ENCODE data around the gene HSPB9.

The HSPB9 gene

DNA sequence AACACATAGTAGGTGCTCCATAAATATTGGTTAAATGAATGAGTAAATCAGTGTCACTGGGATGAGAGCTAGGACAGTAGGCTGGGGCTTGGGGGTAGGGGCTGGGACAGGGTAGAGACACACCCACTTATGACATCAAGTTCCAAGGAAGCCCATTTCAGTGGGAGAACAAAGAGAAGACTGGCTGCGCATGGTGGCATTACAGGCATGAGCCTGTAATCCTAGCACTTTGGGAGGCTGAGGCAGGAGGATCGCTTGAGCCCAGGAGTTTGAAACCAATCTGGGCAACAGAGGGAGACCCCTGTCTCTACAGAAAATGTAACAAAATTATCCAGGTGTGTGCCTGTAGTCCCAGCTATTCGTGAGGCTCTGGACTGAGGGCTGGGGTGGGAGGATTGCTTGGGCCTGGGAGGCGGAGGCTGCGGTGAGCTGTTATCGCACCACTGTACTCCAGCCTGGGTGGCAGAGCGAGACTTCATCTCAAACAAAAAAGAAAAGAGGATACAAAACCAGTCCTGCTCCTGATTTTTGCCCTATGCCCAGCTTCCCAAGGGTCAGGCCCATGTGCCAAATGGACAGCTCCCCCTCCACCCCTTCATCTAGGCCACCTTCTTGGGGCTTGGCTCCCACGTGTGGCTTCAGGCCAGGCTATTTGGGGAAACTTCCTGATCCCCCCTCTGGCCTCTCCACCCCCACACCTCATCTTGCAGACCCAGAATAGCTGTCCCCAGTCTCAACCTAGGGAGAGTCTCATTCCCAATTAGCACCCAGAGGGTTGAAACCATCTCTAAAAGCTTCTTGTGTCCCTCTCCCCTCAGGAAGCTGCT lies 31.4 kb upstream of the HSPB9 start:
- TF ChIP-seq, protein P1, sequence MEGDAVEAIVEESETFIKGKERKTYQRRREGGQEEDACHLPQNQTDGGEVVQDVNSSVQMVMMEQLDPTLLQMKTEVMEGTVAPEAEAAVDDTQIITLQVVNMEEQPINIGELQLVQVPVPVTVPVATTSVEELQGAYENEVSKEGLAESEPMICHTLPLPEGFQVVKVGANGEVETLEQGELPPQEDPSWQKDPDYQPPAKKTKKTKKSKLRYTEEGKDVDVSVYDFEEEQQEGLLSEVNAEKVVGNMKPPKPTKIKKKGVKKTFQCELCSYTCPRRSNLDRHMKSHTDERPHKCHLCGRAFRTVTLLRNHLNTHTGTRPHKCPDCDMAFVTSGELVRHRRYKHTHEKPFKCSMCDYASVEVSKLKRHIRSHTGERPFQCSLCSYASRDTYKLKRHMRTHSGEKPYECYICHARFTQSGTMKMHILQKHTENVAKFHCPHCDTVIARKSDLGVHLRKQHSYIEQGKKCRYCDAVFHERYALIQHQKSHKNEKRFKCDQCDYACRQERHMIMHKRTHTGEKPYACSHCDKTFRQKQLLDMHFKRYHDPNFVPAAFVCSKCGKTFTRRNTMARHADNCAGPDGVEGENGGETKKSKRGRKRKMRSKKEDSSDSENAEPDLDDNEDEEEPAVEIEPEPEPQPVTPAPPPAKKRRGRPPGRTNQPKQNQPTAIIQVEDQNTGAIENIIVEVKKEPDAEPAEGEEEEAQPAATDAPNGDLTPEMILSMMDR (IDR thresholded peaks at IDR 0.05; ENCODE audit: low read depth, low read length): no peak
- H3K9me3 ChIP-seq: no peaks in the 10 kb centered on the region

DNA sequence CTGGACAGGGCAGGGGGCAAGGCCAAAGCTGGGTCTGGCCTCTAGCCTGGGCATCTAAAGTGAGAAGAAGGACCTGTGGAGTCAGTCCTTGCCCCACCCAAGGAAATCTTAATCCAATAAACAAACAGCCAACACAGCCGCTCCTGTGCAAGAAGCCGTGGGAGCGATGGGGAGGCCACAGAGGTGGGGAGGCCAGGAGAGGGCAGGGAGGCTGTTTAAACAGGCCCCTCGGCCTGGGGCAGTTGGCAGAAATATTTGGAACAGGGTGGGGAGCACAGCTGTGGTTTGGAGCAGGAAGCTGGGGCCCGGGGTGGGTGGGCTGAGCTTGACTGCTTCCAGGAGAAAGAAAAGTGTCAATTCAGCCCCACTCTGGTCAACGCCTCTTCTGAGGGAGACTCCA lies 29.7 kb upstream of the HSPB9 start:
- Histone ChIP-seq H3K9me3 (no peaks in the 10 kb centered on the region), H3K4me3 (ENCODE audit: low read depth, low read length) (no peak overlapping the region), H3K4me1 (no peaks in the 10 kb centered on the region; the same call in 1 of the 2 replicates), H3K27me3 (no peaks in the 10 kb centered on the region), H3K36me3 (no peaks in the 10 kb centered on the region)
- TF ChIP-seq, protein P1 (IDR thresholded peaks at IDR 0.05; ENCODE audit: low read depth, low read length): no peak
- no peak for DNase-seq

More for the DNA sequence above, 31.4 kb upstream of the HSPB9 start:
- no peak for DNase-seq
- no peaks in the 10 kb centered on the region for H3K36me3 ChIP-seq
- peaks cover 3% of the 10 kb centered on the region; the same call in 1 of the 2 replicates for H3K4me1 ChIP-seq
- no peak overlapping the region for H3K4me3 ChIP-seq (ENCODE audit: low read depth, low read length)
- H3K27me3 ChIP-seq: no peaks in the 10 kb centered on the region

DNA sequence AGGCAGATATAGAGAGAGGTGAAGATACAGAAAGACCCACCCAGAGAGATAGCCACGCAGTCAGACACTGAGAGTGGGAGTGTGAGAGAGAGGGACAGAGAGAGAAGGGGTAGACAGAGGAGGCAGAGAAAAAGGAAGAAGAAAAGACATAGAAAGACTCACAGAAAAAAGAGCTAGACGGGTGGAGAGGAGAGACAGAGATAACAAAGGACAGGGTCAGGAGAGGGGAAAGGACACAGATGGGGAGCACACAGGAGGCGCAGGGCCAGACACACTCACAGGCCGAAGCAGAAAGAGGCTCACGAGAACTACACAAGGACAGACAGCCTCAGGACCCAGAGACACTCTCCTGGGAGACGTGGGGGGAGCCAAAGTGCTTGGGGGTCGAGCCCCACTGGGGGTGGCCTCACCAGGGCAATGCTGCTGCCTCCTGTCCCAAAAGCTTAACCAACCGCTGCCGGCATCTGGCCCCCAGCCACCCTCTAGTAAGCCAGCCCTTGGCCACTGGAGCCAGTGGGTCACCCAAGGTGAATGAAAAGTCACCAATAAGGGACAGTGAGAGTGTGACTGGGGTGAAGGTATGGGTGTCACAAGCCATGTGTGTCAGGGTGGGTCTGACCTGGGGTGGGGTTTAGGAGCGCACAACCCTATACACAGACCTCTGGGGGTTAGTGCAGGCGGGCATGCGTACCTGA lies 28.1 kb upstream of the HSPB9 start:
- DNase-seq: no peak

DNA sequence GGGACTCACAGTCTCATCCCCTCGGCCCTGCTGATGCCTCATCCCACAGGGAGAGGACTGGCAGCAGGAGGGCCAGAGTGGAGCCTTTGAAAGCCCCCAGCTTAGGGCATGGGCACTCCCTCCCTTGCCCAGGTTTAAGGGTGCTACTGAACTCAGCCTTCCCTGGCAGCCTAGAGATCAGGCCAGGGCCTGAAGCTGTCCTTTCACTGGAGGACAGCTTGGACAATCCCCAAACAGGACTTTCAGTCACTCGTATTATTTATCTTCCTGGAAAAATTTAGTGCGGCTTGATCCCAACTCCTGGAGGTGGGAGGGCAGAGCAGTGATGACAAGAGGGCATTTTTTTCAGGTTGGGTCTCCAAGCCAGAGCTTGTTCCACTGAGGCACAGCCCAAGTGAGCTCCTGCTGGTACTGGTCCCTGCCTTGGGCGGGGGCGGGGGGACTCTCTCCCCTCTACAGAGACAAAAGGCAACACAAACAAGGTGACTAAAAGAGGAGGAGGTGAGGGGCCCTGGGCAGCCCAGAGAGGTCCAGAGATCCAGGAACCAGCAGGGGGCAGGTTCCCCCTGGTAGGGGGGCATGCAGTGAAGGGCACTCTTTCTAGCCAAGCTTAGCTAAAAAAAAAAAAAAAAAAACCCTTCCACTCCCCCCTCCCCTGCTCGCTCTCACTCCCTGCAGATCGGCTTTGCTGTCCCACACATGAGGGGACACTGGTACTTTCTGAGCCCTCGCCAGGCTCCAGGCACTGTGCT lies 26.1 kb upstream of the HSPB9 start:
- DNase-seq: no peak
- Histone ChIP-seq H3K9me3 (no peaks in the 10 kb centered on the region), H3K4me3 (ENCODE audit: low read depth, low read length) (no peak overlapping the region), H3K4me1 (no peaks in the 10 kb centered on the region; the same call in 1 of the 2 replicates), H3K36me3 (no peaks in the 10 kb centered on the region), H3K27me3 (no peaks in the 10 kb centered on the region)
- TF ChIP-seq, protein P1 (IDR thresholded peaks at IDR 0.05; ENCODE audit: low read depth, low read length): peak; percentile 17; the same call in 1 of the 2 replicates

More for the DNA sequence above, 28.1 kb upstream of the HSPB9 start:
- Histone ChIP-seq H3K9me3 (no peaks in the 10 kb centered on the region), H3K4me1 (no peaks in the 10 kb centered on the region; the same call in 1 of the 2 replicates), H3K36me3 (no peaks in the 10 kb centered on the region), H3K27me3 (no peaks in the 10 kb centered on the region), H3K4me3 (ENCODE audit: low read depth, low read length) (no peak overlapping the region)
- TF ChIP-seq, protein P1 (IDR thresholded peaks at IDR 0.05; ENCODE audit: low read depth, low read length): no peak

DNA sequence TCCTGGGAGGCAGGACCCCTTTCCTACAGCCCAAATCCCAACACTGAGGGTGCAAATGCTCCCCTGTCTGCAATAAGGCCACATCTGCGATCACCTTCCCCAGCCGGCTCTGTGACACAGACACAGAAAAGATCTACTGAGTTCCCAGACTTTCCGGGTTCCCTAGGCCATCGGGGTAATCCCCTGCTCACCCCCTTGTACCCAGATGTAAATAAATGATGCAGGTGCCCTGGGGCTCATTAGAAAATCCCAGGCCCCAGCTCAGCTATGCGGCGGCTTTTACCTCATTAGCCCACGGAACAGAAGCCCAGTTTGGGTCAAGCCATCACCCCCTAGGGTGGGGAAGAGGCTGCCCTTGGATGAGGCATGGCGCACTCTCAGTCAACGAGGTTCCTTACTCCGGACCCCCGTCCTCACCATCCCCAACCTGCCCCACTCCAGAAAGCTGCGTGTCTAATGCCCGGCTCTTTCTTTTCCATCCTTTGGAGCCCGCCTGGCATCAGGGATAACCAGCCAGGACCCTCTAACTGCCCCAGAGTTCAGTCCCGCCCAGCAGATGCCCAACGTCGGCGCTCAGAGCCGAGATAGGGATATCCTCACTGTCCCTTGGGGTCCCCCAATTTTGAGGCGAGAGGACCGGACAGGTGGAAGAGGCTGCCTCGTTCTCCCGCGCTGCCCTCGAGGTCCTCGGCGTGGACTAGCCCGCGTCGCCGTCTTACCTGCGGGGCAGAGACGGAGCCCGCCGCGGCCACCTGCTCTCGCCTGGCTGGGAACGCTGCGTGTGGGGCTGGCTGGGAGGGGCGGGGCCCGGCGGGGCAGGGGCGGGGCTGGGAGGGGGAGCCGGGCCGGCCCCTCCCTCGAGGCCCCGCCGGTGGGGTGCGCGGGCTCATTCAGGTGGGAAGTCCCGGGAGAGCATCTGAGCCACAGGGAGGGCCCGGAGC lies 24.6 kb upstream of the HSPB9 start, which contains the start of gene ZNF385C:
ZNF385C (minus strand) TSS at position 783 of the 941 bp plus-strand sequence. CDS start 35,417 bp downstream, outside the sequence.
- H3K27me3 ChIP-seq: no peaks in the 10 kb centered on the region
- H3K9me3 ChIP-seq: no peaks in the 10 kb centered on the region
- peak; percentile 47 for DNase-seq
- no peak within 1 kb of the TSS for H3K4me3 ChIP-seq (ENCODE audit: low read depth, low read length)
- no peaks in the 10 kb centered on the region for H3K36me3 ChIP-seq
- H3K4me1 ChIP-seq: no peaks in the 10 kb centered on the region; the same call in 1 of the 2 replicates
- TF ChIP-seq, protein P1 (IDR thresholded peaks at IDR 0.05; ENCODE audit: low read depth, low read length): no peak

Data from BE2C (cell line).